BLaER1 (cell line): ENCODE results near the gene CEP120.
"Not testable (repeated sequence)": the region's sequence is repeated elsewhere in the genome, so short reads cannot be mapped to it uniquely, and the experiment has no call there.

Source experiments
- H3K27ac ChIP-seq: shearing (Covaris generic); formaldehyde crosslinking; 2 replicates; pipeline ENCODE4 v1.8.1; 2022
- H3K27me3 ChIP-seq: shearing (Covaris generic); formaldehyde crosslinking; 2 replicates; pipeline ENCODE4 v1.8.1; 2022
- H3K36me3 ChIP-seq: shearing (Covaris generic); formaldehyde crosslinking; 2 replicates; pipeline ENCODE4 v1.8.1; 2022
- H3K4me1 ChIP-seq: shearing (Covaris generic); formaldehyde crosslinking; 2 replicates; pipeline ENCODE4 v1.8.1; 2022
- H3K4me2 ChIP-seq: shearing (Covaris generic); formaldehyde crosslinking; 2 replicates; pipeline ENCODE4 v1.8.1; 2022
- H3K4me3 ChIP-seq: shearing (Covaris generic); formaldehyde crosslinking; 2 replicates; pipeline ENCODE4 v1.8.1; 2022
- H3K9ac ChIP-seq: shearing (Covaris generic); formaldehyde crosslinking; 2 replicates; pipeline ENCODE4 v1.8.1; 2022
- H3K9me3 ChIP-seq: shearing (Covaris generic); formaldehyde crosslinking; 2 replicates; pipeline ENCODE4 v1.8.1; 2022
- H4K20me1 ChIP-seq: shearing (Covaris generic); formaldehyde crosslinking; 2 replicates; pipeline ENCODE4 v1.8.1; 2022
- Cebpa-rat ChIP-seq: shearing (Covaris generic); IDR thresholded peaks from 2 replicates; pipeline ENCODE4 v1.8.1; 2022

The CEP120 gene

GRCh38 chr5:123427281-123427680 lies 4.1 kb upstream of the CEP120 start:
- peaks cover 8% of the 10 kb centered on the region; the same call in 1 of the 2 replicates for H3K9me3 ChIP-seq
- peaks cover 5% of the 10 kb centered on the region; the same call in 1 of the 2 replicates for H3K4me1 ChIP-seq
- no peak for TF ChIP-seq Cebpa-rat
- no peak overlapping the region for H3K4me3 ChIP-seq
- H3K4me2 ChIP-seq: no peak overlapping the region
- H3K9ac ChIP-seq: no peak overlapping the region
- no peak overlapping the region for H3K27ac ChIP-seq
- no peaks in the 10 kb centered on the region for H4K20me1 ChIP-seq
- no peaks in the 10 kb centered on the region for H3K27me3 ChIP-seq
- H3K36me3 ChIP-seq: no peaks in the 10 kb centered on the region

- H3K36me3 ChIP-seq: no peaks in the 10 kb centered on the region
- H3K4me3 ChIP-seq: no peak overlapping the region
- no peak overlapping the region for H3K4me2 ChIP-seq
- H4K20me1 ChIP-seq: no peaks in the 10 kb centered on the region
- H3K9me3 ChIP-seq: peaks cover under 1% of the 10 kb centered on the region; the same call in 1 of the 2 replicates
- no peak overlapping the region for H3K27ac ChIP-seq
- no peak for TF ChIP-seq Cebpa-rat
- no peak overlapping the region for H3K9ac ChIP-seq
- H3K4me1 ChIP-seq: peaks cover 24% of the 10 kb centered on the region
- H3K27me3 ChIP-seq: no peaks in the 10 kb centered on the region
These were observed 2.2 kb upstream of the CEP120 start for GRCh38 chr5:123425431-123425830.

- Histone ChIP-seq H3K4me2 (peak overlapping the region; percentile 82), H3K36me3 (peaks cover 13% of the 10 kb centered on the region), H3K9me3 (no peaks in the 10 kb centered on the region), H4K20me1 (no peaks in the 10 kb centered on the region), H3K27ac (peak overlapping the region; percentile 90), H3K9ac (peak overlapping the region; percentile 90), H3K4me1 (peaks cover 30% of the 10 kb centered on the region), H3K4me3 (peak overlapping the region; percentile 91), H3K27me3 (no peaks in the 10 kb centered on the region)
- TF ChIP-seq Cebpa-rat: no peak
These were observed 548 bp downstream of the CEP120 start for GRCh38 chr5:123422433-123423277.

GRCh38 chr5:123421773-123422172 lies 1.4 kb downstream of the CEP120 start:
- H3K27ac ChIP-seq: peak overlapping the region; percentile 90; the same call in 1 of the 2 replicates
- peaks cover 30% of the 10 kb centered on the region for H3K4me1 ChIP-seq
- peak overlapping the region; percentile 91 for H3K4me3 ChIP-seq
- no peaks in the 10 kb centered on the region for H3K9me3 ChIP-seq
- no peaks in the 10 kb centered on the region for H3K27me3 ChIP-seq
- peak overlapping the region; percentile 82 for H3K4me2 ChIP-seq
- H3K9ac ChIP-seq: peak overlapping the region; percentile 90; the same call in 1 of the 2 replicates
- peaks cover 20% of the 10 kb centered on the region for H3K36me3 ChIP-seq
- no peak for TF ChIP-seq Cebpa-rat
- H4K20me1 ChIP-seq: no peaks in the 10 kb centered on the region

- Histone ChIP-seq H3K36me3 (peaks cover 77% of the 10 kb centered on the region), H3K4me1 (peaks cover 2% of the 10 kb centered on the region)
These were observed 8.2 kb downstream of the CEP120 start for GRCh38 chr5:123414974-123415373.

GRCh38 chr5:123412206-123412605 lies 11.0 kb downstream of the CEP120 start:
- H3K27ac ChIP-seq: no peak overlapping the region
- no peak overlapping the region for H3K4me3 ChIP-seq
- H3K27me3 ChIP-seq: no peaks in the 10 kb centered on the region
- H3K9ac ChIP-seq: no peak overlapping the region
- no peak for TF ChIP-seq Cebpa-rat
- H3K9me3 ChIP-seq: no peaks in the 10 kb centered on the region
- H3K4me2 ChIP-seq: no peak overlapping the region
- H3K4me1 ChIP-seq: no peaks in the 10 kb centered on the region
- H3K36me3 ChIP-seq: peaks cover 74% of the 10 kb centered on the region
- H4K20me1 ChIP-seq: peaks cover 5% of the 10 kb centered on the region; the same call in 1 of the 2 replicates

More at GRCh38 chr5:123414974-123415373, 8.2 kb downstream of the CEP120 start:
- H3K27me3 ChIP-seq: no peaks in the 10 kb centered on the region
- H3K9ac ChIP-seq: no peak overlapping the region
- no peaks in the 10 kb centered on the region for H3K9me3 ChIP-seq
- H3K4me3 ChIP-seq: no peak overlapping the region
- no peak for TF ChIP-seq Cebpa-rat
- no peak overlapping the region for H3K4me2 ChIP-seq
- no peaks in the 10 kb centered on the region for H4K20me1 ChIP-seq
- H3K27ac ChIP-seq: no peak overlapping the region

GRCh38 chr5:123401999-123402398 lies 21.2 kb downstream of the CEP120 start:
- not testable (repeated sequence) for H3K27me3 ChIP-seq, H3K9ac ChIP-seq, H3K27ac ChIP-seq, H4K20me1 ChIP-seq, H3K9me3 ChIP-seq, H3K4me1 ChIP-seq, H3K4me2 ChIP-seq, H3K4me3 ChIP-seq
- peaks cover 58% of the 10 kb centered on the region for H3K36me3 ChIP-seq

- H3K4me1 ChIP-seq: peaks cover 9% of the 10 kb centered on the region; the same call in 1 of the 2 replicates
- TF ChIP-seq Cebpa-rat: no peak
- no peak overlapping the region for H3K9ac ChIP-seq
- H3K4me2 ChIP-seq: no peak overlapping the region
- no peak overlapping the region for H3K27ac ChIP-seq
- no peaks in the 10 kb centered on the region for H4K20me1 ChIP-seq
- H3K4me3 ChIP-seq: no peak overlapping the region
- H3K9me3 ChIP-seq: no peaks in the 10 kb centered on the region
- no peaks in the 10 kb centered on the region for H3K27me3 ChIP-seq
- peaks cover 65% of the 10 kb centered on the region for H3K36me3 ChIP-seq
These were observed 21.9 kb downstream of the CEP120 start for GRCh38 chr5:123401320-123401719.

- H3K9ac ChIP-seq, H4K20me1 ChIP-seq, H3K4me2 ChIP-seq, H3K27me3 ChIP-seq, H3K27ac ChIP-seq, H3K9me3 ChIP-seq, H3K4me3 ChIP-seq, H3K4me1 ChIP-seq: not testable (repeated sequence)
- H3K36me3 ChIP-seq: peaks cover 67% of the 10 kb centered on the region
These were observed 22.3 kb downstream of the CEP120 start for GRCh38 chr5:123400870-123401291.

- Histone ChIP-seq H3K4me3 (no peak overlapping the region), H3K9ac (no peak overlapping the region), H4K20me1 (no peaks in the 10 kb centered on the region), H3K27ac (no peak overlapping the region), H3K9me3 (no peaks in the 10 kb centered on the region), H3K36me3 (peaks cover 64% of the 10 kb centered on the region), H3K4me1 (peaks cover 9% of the 10 kb centered on the region; the same call in 1 of the 2 replicates), H3K27me3 (no peaks in the 10 kb centered on the region), H3K4me2 (peak overlapping the region; percentile 13; the same call in 1 of the 2 replicates)
- no peak for TF ChIP-seq Cebpa-rat
These were observed 25.0 kb downstream of the CEP120 start for GRCh38 chr5:123398058-123398733.
